ENCODE results near the gene VSIG10L2.

The VSIG10L2 gene

DNA sequence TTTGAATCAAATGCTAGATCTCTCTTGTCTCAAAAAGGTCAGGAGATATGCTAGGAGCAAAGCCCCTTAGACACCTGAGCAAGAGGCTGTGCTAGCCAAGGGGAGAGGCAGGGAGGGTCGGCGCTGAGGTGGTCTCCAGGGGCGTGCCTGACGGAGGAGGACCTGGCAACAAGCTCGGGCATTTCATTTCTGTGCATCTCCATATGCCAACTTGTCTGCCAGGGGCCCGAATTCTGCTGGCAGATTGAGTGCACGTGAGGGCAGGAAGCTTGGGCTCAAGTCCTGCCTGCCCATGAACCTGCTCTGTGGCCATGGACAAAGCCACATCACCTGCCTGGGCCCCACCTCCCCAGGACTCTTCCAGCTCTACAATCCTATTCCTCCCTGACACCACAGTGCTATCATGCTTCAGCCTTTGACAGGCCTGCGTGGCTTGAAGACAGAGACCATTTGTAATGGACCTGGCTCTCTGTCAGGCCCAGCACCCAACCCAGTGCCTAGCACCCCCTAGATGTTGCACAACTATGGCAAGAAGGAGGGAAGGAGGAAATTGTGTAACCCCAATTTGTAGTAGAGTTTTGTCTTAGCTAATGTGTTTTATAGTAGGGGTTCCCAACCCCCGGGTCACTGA lies 16.3 kb upstream of the VSIG10L2 start:
- DNase-seq (ENCODE audit: low read depth in 2 of 2) = no peak

DNA sequence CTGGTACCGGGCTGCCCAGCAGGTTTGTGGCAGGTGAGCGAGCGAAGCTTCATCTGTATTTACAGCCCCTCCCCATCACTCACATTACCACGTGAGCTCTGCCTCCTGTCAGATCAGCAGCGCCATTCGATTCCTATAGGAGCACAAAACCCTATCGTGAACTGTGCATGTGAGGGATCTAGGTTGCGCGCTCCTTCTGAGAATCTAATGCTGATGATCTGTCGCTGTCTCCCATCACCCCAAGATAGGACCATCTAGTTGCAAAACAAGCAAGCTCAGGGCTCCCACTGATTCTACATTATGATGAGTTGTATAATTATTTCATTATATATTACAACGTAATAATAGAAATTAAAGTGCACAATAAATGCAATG lies 15.8 kb upstream of the VSIG10L2 start:
- DNase-seq (ENCODE audit: low read depth in 2 of 2) = no peak

DNA sequence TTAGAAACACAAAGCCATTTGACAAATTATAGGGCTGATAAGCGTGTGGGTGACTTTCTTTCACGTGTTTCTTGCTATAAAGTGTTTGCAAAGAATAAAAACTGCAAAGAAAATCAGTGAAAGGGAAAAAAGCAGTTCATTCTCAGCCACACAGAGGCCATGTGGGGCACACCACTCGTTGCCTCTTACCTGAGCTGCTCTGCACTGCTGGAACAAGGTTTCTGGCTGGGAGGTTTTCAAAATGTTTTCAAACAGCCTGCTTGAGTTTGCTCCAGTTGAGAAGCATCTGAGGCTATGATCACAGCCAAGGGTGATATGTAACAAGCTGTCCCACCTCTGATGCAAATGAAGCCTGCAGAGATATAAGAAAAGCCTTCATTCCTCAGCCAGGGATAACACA lies 14.7 kb upstream of the VSIG10L2 start:
- DNase-seq (ENCODE audit: low read depth in 2 of 2) = no peak

DNA sequence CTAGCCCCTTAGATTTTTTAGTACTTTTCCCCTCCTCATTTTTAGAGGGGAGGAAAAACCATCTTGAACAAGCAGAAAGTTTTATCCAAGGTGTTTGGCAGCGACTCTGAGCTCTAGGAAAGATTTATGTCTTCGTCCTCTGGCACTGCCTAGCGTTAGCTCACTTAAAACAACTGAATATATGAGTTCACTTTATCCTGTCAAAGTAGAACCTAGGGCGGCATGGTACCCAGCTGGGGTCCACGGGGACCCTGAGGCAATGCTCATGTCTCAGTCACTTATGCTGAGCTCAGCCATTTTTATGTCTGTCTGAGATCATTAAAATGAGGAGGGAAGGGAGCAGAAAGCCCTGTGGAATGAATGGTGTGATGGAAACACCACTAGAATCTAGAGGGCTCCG lies 14.2 kb upstream of the VSIG10L2 start:
- DNase-seq (ENCODE audit: low read depth in 2 of 2) = no peak

DNA sequence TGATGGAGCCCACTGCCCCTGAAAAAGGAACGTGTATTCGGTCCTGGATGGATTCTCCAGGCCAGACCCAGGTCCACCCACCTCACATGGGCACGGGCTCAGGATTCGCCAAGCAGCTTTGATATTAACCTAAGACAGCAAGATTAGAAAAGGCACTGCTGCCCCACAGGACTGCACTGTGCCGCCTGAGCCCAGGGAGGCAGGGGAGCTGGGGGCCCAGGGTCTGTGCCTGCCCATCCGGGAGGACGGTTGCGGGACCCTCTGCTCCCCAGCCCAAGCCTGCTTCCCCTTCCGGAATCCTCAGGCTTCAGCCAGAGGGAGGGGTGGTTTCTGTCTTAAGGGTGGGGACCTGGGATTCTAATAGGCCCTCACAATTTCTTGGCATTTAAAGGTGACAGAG lies 13.5 kb upstream of the VSIG10L2 start:
- no peak for DNase-seq (ENCODE audit: low read depth in 2 of 2)

DNA sequence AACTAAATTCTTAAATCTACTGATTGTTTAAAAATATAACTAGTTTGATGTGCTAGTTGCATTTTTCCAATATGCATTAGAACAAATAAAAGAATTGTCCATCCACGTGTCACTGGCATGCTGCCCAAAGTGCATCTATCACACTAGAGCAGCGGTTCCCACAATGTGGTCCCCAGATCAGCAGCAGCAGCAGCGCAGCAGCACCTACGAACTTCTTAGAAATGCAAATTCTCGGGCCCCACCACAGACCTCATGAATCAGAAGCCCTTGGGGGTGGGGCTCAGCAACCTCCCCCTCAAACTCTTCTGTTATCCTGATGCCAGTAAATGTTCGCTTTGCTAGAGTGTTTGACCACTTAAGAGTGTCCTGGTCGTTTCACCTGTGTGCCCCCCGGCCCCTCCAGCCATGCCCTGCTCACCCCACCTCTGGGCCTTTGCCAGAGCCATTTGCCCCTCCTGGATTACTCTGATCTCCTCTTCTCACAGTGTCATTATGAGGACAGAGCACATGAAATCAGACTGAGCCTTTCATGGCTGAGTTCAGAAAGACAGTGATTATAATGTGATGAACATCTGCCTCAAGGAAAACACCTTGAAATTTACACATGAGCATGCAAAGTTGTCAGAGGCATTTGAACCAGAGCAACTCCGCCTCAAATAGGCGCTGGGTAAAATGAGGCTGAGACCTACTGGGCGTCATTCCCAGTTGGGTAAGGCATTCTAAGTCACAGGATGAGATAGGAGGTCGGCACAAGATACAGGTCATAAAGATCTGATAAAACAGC lies 12.6 kb upstream of the VSIG10L2 start:
- DNase-seq (ENCODE audit: low read depth in 2 of 2) = no peak

DNA sequence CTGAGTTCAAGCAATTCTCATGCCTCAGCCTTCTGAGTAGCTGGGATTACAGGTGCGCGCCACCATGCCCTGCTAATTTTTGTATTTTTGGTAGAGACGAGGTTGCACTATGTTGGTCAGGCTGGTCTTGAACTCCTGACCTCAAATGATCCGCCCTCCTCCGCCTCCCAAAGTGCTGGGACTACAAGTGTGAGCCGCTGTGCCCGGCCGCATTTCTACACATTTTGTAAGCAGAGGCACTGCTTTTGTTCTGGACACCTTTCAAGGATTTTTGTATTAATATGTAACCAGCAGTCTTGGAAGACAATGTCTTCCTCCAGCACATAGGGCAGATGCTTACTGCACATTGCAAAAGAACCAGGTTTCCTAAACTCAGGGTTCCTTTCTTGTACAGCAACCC lies 11.4 kb upstream of the VSIG10L2 start:
- DNase-seq (ENCODE audit: low read depth in 2 of 2) = no peak

DNA sequence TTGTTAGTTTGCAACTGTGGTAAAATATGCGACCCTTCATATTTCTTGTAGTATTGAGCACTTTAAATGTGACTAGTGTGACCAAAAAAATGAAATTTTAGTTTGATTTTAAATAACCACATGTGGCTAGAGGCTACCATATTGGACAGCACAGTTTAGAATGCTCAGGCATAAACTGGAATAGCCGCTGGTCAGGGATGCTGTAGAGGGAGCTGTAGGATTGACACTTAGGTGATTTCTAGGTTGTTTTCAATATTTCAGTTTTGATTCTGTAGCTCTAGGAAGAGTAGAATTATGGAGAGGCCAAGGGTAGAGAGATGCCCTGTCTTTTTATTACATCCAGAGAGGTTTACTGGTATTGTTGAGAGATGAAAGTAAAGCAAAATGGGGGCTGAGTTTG lies 10.8 kb upstream of the VSIG10L2 start:
- no peak for DNase-seq (ENCODE audit: low read depth in 2 of 2)

DNA sequence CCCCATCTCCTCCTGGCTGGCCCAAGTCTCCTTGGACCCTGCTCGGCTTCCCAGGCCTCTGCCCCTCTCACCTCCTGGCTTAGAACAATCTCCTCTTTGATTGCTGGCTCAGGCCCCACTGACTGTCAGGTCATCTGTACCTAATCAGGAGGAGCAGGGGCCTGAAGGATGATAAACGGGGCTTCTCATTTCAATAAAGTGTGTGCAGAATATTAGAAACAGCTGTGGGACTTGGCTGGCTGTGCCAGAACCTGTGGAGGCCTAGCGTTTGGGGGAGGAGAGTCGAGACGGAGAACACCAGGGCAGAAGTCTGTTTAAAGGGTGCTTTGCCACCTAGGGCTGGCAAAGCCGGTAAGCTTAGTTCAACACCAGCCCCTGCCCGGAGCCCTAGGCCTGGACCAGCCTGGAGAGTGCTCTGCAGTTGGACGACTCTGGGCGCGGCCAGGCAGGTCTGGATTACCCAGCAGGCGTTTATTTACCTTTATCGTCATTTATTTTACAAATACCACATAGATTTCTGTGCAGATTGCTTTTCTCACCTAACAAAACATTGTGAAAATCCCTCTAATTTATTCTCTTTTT lies 10.1 kb upstream of the VSIG10L2 start:
- no peak for DNase-seq (ENCODE audit: low read depth in 2 of 2)

DNA sequence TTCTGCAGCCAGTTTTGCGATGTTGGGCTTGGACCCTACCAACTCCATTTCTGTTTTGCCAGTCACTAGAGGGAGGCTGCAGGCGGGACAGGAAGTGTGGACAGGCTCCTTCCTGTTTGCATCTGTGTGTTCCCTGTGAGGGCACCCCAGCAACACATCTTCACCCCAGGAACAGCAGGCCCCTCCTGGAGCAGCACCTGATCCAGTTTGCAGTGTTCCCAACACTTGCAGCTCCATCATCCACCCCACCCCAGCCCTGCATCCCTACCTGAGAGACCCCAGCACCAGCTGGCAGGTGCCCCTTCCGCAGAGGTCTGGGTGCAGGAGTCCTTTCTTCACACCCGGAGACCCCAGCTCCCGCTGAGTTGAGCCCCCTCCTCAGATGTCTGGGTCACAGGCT lies 7.4 kb upstream of the VSIG10L2 start:
- no peak for DNase-seq (ENCODE audit: low read depth in 2 of 2)

DNA sequence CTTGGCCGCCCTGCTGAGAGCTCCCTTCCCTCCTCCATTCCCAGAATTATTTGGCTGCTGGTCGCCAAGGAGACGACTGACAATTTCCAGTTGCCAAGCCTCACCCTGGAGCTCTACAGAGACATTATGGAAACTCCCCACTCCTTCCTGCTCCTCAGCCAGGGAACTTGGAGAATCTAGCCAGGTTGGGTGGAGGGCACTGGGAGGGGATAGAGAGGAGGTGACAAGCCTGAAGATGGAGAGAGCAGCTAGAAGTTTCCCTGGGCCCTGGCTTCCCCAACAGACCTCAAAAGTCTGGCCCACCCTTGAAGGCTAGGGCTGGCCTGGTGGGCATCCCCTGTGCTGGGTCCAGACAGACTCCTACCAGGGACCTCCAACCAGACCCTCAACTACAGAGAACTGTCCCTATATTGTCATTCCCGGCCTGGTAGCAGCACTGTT lies 6.7 kb upstream of the VSIG10L2 start:
- DNase-seq (ENCODE audit: low read depth in 2 of 2) = no peak

DNA sequence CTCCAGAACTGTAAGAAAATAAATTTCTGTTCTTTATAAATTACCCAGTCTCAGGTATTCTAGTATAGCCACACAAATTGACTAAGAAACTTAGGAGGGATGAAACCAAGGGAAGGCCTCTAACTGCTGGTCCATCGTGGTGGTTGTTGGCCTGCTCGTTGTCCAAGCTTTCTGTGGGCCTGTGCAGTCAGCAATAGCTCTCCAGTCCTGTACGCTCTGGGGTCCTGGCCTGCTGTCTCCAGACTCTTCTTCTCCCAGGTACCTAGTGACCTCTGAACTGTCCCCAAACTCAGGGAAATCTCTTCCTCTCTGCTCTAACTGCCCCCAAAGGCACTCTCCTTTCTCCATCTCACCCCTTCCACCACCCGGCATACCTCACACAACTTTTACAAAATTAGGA lies 5.7 kb upstream of the VSIG10L2 start:
- DNase-seq (ENCODE audit: low read depth in 2 of 2) = no peak

DNA sequence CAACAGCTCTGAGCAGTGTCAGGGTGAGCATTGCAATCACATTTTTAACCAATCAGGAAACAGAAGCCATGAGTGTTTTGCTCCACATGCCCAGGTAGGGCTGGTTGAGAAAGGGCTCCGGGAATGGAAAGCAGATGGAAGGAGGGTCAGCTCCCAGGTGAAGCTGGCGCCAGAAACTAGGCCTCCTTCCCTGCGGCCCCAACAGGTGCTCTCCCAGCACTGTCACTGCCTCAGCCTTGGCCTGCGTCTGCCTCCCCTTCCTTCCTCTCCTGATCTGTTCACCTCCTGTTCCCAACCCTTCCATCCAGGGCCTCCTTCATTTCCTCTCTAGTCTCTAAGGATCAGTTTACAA lies 4.6 kb upstream of the VSIG10L2 start:
- DNase-seq (ENCODE audit: low read depth in 2 of 2) = no peak

DNA sequence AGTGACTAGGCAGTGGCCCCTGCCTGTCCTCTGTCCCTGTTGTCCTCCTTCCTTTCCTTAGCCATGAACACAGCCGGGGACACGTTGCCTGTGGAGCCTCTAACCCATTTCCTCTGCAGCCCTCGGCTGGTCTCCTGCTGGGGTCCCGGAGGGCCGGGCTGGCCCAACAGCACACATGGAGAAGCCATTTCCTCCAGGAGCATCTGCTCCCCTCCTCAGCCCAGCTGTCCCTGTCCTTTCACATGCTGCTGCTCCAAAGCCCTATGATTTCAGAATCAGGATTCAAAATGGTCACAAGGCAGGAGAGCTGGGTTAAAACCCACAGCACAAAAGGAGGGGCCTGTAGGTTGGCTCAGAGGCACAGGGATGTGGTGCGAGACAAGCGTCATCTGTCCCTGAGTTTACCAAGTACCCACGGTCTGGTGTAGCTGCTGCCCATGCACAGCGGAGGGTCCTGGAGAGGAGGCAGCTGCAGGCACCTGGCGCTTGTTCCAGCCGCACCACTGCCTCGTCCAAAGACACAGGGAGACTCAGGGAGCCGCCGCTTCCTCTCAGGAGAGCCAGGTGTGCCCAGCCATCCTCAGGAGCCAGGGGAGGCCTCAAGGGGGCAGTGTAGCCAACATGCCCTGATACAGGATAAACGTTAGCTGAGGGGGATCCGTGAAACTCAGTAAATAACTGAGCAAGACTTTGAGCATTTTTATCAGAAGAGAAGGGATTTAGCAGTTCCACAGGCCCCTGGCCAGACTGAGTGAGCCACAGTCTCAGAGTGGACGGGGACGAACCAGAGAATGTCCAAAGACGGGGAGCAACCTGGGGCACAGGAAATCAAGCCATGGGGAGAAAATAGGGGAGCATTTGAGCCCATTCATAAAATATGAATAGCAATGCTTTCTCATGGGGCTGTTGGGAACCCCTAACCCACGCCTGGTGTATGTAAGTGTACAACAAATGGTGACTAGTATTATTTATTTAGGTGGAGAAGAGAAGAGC lies 3.9 kb upstream of the VSIG10L2 start:
- peak in 1 of 2 donors; percentile 26 for DNase-seq (ENCODE audit: low read depth in 2 of 2)

DNA sequence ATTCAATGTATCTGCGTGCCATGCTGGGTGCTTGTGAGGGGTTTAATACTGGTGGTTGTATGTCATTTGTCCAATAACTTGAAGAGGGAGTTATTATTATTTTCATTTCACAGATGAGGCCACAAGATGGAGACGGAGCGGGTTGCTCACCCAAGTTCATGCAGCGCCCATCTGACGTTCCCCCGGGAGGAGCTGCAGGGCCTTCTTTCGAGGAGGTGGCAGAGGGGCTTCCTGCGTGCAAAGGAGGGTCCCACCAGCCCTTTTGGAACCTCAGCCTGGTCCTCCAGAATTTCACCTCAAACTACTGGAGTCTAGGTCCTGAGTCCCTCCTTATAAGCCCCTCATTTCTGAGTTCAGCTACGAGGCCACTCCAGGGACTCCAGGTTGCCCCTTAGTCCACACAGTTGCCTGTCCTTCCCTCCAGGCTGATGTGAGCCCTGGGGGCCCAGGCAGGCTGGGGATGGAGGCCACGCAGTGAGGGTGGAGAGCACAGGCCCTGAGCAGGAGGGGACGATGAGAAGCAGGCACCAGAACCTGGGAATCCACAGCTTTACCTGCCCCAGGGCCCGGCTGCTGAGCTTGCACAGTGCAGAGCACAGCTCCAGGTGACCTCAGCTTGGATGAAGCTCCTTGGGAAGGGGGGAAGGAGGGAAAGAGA lies 2.9 kb upstream of the VSIG10L2 start:
- no peak for DNase-seq (ENCODE audit: low read depth in 2 of 2)

DNA sequence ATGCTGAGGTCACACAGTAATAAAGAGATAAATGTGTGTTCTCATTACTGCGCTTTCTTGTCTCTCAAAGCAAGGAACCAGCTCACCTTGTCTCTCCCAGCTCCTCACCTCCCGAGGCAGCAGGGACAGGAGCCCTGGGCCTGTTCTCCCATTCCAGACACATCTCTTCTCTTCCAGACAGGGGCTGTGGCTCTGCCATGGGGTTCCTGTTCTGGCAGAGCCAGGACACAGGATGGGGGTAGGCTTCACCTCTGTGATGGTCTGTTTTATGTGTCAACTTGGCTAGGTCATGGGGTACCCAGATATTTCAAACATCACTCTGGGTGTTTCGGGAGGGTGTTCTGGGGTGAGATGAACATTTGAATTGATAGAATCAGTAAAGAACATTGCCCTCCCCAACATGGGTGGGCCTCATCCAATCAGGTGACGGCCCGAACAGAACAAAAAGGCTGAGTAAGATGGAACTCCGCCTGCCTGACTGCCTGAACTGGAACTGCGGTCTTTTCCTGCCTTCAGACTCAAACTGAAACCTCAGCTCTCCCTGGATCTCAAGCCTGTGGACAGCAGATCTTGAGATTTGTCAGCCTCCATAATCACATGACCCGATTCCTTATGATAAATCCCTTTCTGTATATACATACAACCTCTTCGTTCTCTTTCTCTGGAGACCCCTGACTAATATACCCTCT lies 2.0 kb upstream of the VSIG10L2 start:
- no peak for DNase-seq (ENCODE audit: low read depth in 2 of 2)

DNA sequence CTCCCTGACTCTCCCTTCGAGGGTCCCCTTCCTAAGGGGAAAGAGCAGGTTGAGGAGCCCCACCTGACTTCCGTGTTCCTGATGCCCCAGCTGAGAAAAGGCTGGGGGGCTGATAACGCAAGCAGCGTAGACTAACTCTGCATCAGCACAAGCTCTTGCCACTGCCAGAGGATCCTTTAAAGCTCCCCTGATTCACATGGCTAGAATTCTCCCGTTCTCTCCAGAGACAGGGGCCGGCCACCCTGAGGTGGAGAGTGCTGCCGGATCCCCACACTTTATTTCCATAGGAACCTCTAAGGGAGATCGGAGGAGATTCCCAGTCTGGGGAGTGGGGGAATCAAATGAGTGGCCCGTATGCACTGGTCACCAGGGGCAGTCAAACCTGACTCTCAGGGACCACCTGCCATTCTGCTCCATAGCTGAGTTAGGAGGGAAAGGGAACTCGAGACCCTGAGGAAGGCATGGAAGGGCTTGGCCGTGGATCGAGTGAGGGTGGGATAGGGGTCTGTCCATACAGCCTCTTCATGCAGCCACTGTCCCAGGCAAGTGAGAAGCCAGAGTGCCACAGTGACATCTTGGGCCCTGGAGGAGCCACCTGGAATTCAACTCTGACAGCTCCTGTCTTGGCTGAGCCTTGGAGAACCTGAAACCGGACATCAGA lies 1.4 kb upstream of the VSIG10L2 start:
- no peak for DNase-seq (ENCODE audit: low read depth in 2 of 2)

DNA sequence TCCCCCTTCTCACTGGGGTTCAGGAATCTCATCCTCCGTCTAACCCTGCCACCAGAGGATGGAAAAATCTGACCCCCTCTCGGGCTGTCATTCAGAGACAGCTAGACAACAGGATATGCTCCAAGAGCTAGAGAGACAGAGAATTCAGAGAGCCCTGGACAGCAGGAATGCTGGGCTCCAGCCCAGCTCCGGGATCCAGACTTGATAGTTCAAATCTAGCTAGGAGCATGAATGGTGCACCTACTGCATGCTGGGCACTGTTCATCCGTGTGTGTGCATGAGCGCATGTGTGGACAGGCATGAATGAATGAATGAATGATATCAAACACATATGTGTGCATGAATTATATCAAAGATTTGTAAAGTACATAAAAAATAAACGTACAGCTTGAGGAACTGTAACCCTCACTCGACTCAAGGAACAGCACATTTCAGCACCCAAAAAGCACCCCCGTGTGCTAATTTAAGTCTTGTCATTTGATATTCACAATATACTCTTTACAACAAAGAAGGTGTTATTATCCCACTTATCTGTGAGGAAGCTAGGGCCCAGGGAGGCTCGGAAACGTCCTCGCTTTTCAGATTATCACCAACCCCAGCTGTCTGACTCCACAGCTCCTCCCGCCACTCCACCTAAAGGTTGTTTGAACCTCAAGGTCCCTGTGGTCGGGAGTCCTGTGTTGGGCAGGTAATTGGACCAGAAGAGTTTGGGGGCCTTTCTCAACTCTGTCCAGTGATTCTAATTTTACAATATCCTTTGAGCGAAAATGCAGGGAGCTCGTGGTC lies 640 bp upstream of the VSIG10L2 start:
- DNase-seq (ENCODE audit: low read depth in 2 of 2) = no peak

DNA sequence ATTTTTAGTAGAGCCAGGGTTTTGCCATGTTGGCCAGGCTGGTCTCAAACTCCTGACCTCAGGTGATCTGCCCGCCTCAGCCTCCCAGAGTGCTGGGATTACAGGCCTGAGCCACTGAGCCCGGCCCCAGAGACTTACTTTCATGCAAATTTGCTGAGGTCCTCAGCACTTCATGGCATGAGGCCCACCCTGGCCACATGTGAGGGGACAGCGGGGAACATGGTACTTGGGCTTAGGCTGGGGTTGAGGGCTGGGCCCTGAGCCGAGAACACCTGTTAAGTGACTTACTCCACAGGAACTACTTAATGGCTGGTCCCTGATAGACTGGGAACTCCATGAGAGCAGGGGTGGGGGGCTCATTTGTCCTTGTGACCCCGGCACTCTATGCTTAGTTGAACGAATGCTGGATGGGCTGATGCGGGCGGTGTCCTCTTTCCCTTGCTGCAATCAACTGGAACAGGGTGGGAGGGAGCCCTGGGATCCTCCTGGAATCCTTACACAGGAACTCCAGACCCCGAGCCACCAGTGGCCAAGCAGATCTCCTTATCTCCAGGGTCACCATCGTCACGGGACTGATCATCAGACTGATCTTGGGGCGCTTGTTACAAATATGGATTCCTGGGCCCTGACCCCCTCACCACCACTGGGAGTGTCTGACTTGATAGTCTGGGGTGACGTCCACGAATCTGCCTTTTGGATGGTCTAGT lies 1.0 kb downstream of the VSIG10L2 start:
- no peak for DNase-seq (ENCODE audit: low read depth in 2 of 2)

All from stimulated activated CD8-positive, alpha-beta memory T cell treated with anti-CD3 and anti-CD28 coated beads, Interleukin-7, amount 100 ng/mL, for 1 hour (primary cell).